Measurements from ENCODE around the gene ASB2. TPM values are rescaled to one million over a fixed set of nuclear protein-coding genes. Genes with fewer than 3 reads are reported as not detected.

The ASB2 gene
- total RNA-seq, 2 donors from 2014 or later: 0.11 TPM; not detected in 1

DNA sequence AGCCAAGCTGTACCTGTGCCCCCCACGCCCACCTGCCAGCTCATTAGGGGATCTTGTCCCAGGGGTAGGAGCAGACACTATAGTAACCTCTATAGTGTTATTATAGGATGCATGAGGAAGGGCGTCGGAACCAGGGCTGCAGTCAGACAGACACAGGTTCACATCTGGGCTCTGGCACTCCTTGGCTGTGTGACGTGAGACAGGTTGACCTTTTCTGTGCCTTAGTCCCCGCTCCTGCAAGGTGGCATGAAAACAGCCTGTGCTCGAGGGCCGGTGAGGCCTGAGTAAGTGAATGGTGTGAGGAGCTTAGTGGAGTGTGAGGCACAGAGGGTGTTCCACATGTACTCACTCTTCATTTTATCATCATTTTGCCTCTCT is 19.0 kb downstream of the ASB2 start:
- WGBS, 2 experiments (ENCODE audit: insufficient coverage in 1 of 2, insufficient read length in 1 of 2): 92 to 97% methylated on average over 4 to 7 of the region's 7 CpGs
- DNase-seq: no peak
- peaks cover 21% of the 10 kb centered on the region for H3K4me1 Mint-ChIP-seq
- Histone ChIP-seq H3K27ac (ENCODE audit: low read depth, low read length) (no peak overlapping the region), H3K27me3 (ENCODE audit: control insufficient read depth, insufficient read depth, low read length, poor library complexity, severe bottlenecking) (no peaks in the 10 kb centered on the region), H3K4me3 (ENCODE audit: low read length) (no peak overlapping the region), H3K4me1 (ENCODE audit: control insufficient read depth, insufficient read depth, low read length) (no peaks in the 10 kb centered on the region), H3K9me3 (ENCODE audit: control insufficient read depth, low read length) (no peaks in the 10 kb centered on the region), H3K36me3 (ENCODE audit: control insufficient read depth, insufficient read depth, low read length) (no peaks in the 10 kb centered on the region), H3K9ac (ENCODE audit: extremely low read depth, low read length, poor library complexity, severe bottlenecking) (no peak overlapping the region)
- no peaks in the 10 kb centered on the region for H3K36me3 Mint-ChIP-seq (ENCODE audit: low read depth)
- H3K9me3 Mint-ChIP-seq: no peaks in the 10 kb centered on the region
- no peak overlapping the region for H3K4me3 Mint-ChIP-seq
- TF ChIP-seq, protein P1, sequence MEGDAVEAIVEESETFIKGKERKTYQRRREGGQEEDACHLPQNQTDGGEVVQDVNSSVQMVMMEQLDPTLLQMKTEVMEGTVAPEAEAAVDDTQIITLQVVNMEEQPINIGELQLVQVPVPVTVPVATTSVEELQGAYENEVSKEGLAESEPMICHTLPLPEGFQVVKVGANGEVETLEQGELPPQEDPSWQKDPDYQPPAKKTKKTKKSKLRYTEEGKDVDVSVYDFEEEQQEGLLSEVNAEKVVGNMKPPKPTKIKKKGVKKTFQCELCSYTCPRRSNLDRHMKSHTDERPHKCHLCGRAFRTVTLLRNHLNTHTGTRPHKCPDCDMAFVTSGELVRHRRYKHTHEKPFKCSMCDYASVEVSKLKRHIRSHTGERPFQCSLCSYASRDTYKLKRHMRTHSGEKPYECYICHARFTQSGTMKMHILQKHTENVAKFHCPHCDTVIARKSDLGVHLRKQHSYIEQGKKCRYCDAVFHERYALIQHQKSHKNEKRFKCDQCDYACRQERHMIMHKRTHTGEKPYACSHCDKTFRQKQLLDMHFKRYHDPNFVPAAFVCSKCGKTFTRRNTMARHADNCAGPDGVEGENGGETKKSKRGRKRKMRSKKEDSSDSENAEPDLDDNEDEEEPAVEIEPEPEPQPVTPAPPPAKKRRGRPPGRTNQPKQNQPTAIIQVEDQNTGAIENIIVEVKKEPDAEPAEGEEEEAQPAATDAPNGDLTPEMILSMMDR (conservative IDR thresholded peaks at IDR 0.05): no peak
- H3K27ac Mint-ChIP-seq: no peak overlapping the region
- H3K27me3 Mint-ChIP-seq (ENCODE audit: insufficient read depth): peaks cover 16% of the 10 kb centered on the region

DNA sequence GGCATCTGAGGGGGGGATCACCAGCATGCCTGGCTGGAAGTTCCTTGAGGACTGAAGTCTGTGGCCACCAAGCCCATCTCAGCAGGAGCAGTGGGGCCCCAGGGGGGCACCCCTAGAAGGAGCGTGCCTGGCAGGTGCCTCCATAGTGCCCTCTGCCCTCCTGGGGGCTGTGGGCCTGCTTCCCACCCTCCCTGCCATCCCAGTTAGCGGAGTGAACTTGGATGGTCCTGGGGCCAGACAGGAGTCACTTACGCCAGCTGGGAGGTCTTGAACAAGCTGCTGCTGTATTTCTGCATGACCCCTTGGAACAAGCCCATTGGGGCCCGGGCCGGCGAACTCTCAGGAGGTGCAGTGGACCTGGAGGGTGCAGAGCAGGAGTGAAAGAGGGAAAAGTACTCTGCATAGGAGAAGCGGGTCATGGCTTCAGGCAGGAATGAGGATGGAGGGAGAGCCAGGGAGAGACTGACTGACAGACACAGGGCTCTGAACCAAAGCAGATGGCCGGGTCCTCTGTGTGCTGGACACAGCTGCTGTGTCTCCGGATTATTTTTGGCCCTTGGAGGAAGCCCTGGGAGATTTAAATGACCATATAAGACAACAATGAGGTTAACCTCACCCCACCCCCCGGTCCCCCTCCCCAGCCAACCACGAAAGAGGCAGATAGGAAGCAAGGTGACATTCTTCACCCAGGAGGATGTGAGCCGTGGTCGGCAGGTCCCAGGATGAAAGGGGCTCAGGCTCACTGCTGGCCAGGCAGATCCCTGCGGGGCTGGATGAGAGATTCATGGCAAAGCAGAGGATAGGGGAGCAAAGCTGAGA is 19.6 kb downstream of the ASB2 start:
- H3K27ac ChIP-seq (ENCODE audit: low read depth, low read length): no peak overlapping the region
- TF ChIP-seq, protein P1 (conservative IDR thresholded peaks at IDR 0.05): no peak
- no peak overlapping the region for H3K27ac Mint-ChIP-seq

DNA sequence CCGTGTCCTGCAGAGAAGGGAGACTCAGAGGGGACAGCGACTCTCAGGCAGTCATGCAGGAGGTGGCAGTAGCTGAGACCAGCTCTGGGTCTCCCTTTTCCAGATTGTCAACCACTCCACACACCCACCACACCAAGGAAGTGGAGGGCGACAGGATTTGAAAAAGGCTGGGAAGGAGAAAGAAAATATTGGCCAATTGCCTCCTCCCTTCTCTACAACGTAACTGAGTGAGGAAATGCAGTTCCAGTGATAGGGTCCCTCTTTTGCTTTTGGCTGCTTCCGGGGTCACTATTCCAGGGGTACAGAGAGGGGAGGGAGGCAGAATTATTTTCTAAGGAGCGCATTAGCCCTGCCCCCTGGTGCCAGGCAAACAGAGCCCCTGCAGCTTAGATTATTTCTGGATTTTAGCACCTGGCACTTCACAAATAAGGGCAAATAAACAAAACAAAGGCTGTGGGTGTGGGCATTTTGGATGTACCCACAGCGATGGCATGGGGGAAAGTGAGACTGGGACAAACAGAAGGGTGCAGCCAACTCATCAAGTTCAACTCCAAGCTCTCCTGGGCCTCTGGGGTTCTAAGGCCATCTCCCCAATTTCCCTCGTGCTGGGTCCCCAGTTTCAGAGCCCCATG is 20.4 kb downstream of the ASB2 start:
- Histone ChIP-seq H3K36me3 (ENCODE audit: control insufficient read depth, insufficient read depth, low read length) (no peaks in the 10 kb centered on the region), H3K9ac (ENCODE audit: extremely low read depth, low read length, poor library complexity, severe bottlenecking) (no peak overlapping the region), H3K27me3 (ENCODE audit: control insufficient read depth, insufficient read depth, low read length, poor library complexity, severe bottlenecking) (no peaks in the 10 kb centered on the region), H3K9me3 (ENCODE audit: control insufficient read depth, low read length) (no peaks in the 10 kb centered on the region), H3K4me1 (ENCODE audit: control insufficient read depth, insufficient read depth, low read length) (no peaks in the 10 kb centered on the region), H3K27ac (ENCODE audit: low read depth, low read length) (no peak overlapping the region), H3K4me3 (ENCODE audit: low read length) (no peak overlapping the region)
- Mint-ChIP-seq H3K27ac (no peak overlapping the region), H3K9me3 (no peaks in the 10 kb centered on the region), H3K27me3 (ENCODE audit: insufficient read depth) (peaks cover 16% of the 10 kb centered on the region), H3K4me3 (no peak overlapping the region), H3K4me1 (peaks cover 21% of the 10 kb centered on the region), H3K36me3 (ENCODE audit: low read depth) (no peaks in the 10 kb centered on the region)
- DNase-seq: no peak
- TF ChIP-seq, protein P1 (conservative IDR thresholded peaks at IDR 0.05): no peak
- 67 to 75% methylated on average over 1 to 8 of the region's 8 CpGs for WGBS, 2 experiments (ENCODE audit: insufficient coverage in 1 of 2, insufficient read length in 1 of 2)

More for the DNA sequence above, 19.6 kb downstream of the ASB2 start:
- Histone ChIP-seq H3K9me3 (ENCODE audit: control insufficient read depth, low read length) (no peaks in the 10 kb centered on the region), H3K36me3 (ENCODE audit: control insufficient read depth, insufficient read depth, low read length) (no peaks in the 10 kb centered on the region), H3K4me1 (ENCODE audit: control insufficient read depth, insufficient read depth, low read length) (no peaks in the 10 kb centered on the region), H3K4me3 (ENCODE audit: low read length) (no peak overlapping the region), H3K27me3 (ENCODE audit: control insufficient read depth, insufficient read depth, low read length, poor library complexity, severe bottlenecking) (no peaks in the 10 kb centered on the region), H3K9ac (ENCODE audit: extremely low read depth, low read length, poor library complexity, severe bottlenecking) (no peak overlapping the region)
- no peak for DNase-seq
- Mint-ChIP-seq H3K36me3 (ENCODE audit: low read depth) (no peaks in the 10 kb centered on the region), H3K4me3 (no peak overlapping the region), H3K27me3 (ENCODE audit: insufficient read depth) (peaks cover 16% of the 10 kb centered on the region), H3K4me1 (peaks cover 21% of the 10 kb centered on the region), H3K9me3 (no peaks in the 10 kb centered on the region)
- WGBS, 2 experiments (ENCODE audit: insufficient coverage in 1 of 2, insufficient read length in 1 of 2): 85 to 91% methylated on average over 6 to 14 of the region's 14 CpGs
